EH (cell line): ENCODE data around the gene ARRDC5.
"Not testable (repeated sequence)": the region's sequence is repeated elsewhere in the genome, so short reads cannot be mapped to it uniquely, and the experiment has no call there.

ENCODE experiments used
- DNase-seq: peaks from one replicate; pipeline ENCODE4 v3.0.0-alpha.2; 2015; ENCODE audit warnings: low read depth

ARRDC5 gene

GRCh38 chr19:4902796-4903195 is at the start of gene ARRDC5:
Gene ARRDC5 (minus strand): TSS chr19:4902896. CDS start chr19:4902825, 71 bp downstream.
- no peak for DNase-seq

GRCh38 chr19:4951656-4952055 is 49.0 kb upstream of the ARRDC5 start:
- DNase-seq: no peak

GRCh38 chr19:4950650-4951049 is 48.0 kb upstream of the ARRDC5 start:
- not testable (repeated sequence) for DNase-seq

GRCh38 chr19:4941638-4942169 is 39.0 kb upstream of the ARRDC5 start:
- not testable (repeated sequence) for DNase-seq

GRCh38 chr19:4939466-4939865 is 36.8 kb upstream of the ARRDC5 start:
- DNase-seq: no peak

- not testable (repeated sequence) for DNase-seq
These were observed 35.8 kb upstream of the ARRDC5 start for GRCh38 chr19:4938461-4938860.

- no peak for DNase-seq
These were observed 34.4 kb upstream of the ARRDC5 start for GRCh38 chr19:4937060-4937459.

- no peak for DNase-seq
These were observed 32.7 kb upstream of the ARRDC5 start for GRCh38 chr19:4935444-4935843.

- peak; percentile 10 for DNase-seq
These were observed 30.8 kb upstream of the ARRDC5 start for GRCh38 chr19:4933528-4933927.

- DNase-seq: no peak
These were observed 30.0 kb upstream of the ARRDC5 start for GRCh38 chr19:4932711-4933110.

- DNase-seq: no peak
These were observed 28.0 kb upstream of the ARRDC5 start for GRCh38 chr19:4930664-4931063.

- no peak for DNase-seq
These were observed 26.5 kb upstream of the ARRDC5 start for GRCh38 chr19:4929186-4929585.

- no peak for DNase-seq
These were observed 20.6 kb upstream of the ARRDC5 start for GRCh38 chr19:4923276-4923747.

GRCh38 chr19:4922530-4923275 is 20.0 kb upstream of the ARRDC5 start:
- no peak for DNase-seq

GRCh38 chr19:4916292-4917082 is 13.8 kb upstream of the ARRDC5 start:
- no peak for DNase-seq

GRCh38 chr19:4914736-4915501 is 12.2 kb upstream of the ARRDC5 start:
- peak; percentile 89 for DNase-seq

- DNase-seq: peak; percentile 31
These were observed 11.5 kb upstream of the ARRDC5 start for GRCh38 chr19:4913996-4914735.

- DNase-seq: peak; percentile 100
These were observed 9.3 kb upstream of the ARRDC5 start for GRCh38 chr19:4911786-4912672.

- DNase-seq: peak; percentile 52
These were observed 8.6 kb upstream of the ARRDC5 start for GRCh38 chr19:4911314-4911713.

GRCh38 chr19:4910594-4911281 is 8.0 kb upstream of the ARRDC5 start:
- DNase-seq: peak; percentile 85
